Measurements from ENCODE around the gene POLK. TPM values are rescaled to one million over a fixed set of nuclear protein-coding genes. Genes with fewer than 3 reads are reported as not detected.

The POLK gene
- total and polyA plus RNA-seq, 2 donors (not counting 3 experiments of a cell fraction or from before 2014, with no cell fraction given), result 5.1 to 27.3 TPM

DNA sequence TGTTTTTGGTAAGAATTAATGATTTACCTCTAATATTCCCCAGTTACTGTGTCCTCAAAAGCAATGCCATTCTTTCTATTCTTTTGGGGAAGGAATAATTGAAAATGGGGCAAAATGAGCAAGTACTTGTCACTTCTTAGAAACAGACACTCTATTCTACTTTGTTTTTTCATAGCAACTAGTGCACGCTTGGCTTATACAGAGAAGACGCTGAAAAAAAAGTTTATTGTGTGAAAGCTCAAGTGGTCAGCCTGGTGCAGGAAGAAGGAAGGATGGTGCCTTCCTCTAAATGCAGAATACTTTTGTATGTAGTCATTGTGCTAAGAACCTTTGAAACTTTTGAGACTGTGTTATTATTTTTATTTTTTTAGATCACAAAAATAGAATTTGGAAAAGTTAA lies 129.1 kb downstream of the POLK start:
- Histone ChIP-seq H3K9me3 (replicated peaks; ENCODE audit: control insufficient read depth, insufficient read depth, low read length) (no peaks in the 10 kb centered on the region), H3K9ac (replicated peaks; ENCODE audit: extremely low read depth, insufficient read depth, low read length) (peak overlapping the region; percentile 80), H3K9me1 (replicated peaks; ENCODE audit: control insufficient read depth, extremely low read depth, insufficient read depth, low read length) (no peaks in the 10 kb centered on the region), H3K4me2 (ENCODE audit: insufficient read depth, low read length) (peak overlapping the region; percentile 99), H3K4me1 (ENCODE audit: control insufficient read depth, extremely low read depth, insufficient read depth, low read length) (peaks cover 18% of the 10 kb centered on the region), H3K36me3 (ENCODE audit: control insufficient read depth in 2 of 2, extremely low read depth in 1 of 2, insufficient read depth in 2 of 2, low read length in 2 of 2) (no peaks in the 10 kb centered on the region), H3K27ac (ENCODE audit: insufficient read depth, low read depth, low read length) (peak overlapping the region; percentile 98), H4K20me1 (replicated peaks; ENCODE audit: control insufficient read depth, extremely low read depth, insufficient read depth, low read length) (no peaks in the 10 kb centered on the region), H2AFZ (ENCODE audit: low read depth, low read length) (no peak overlapping the region), H3K4me3 (replicated peaks in 1 of 3; ENCODE audit: insufficient read depth in 1 of 3, low read depth in 1 of 3, low read length in 3 of 3) (peak overlapping the region in 1 of 3 experiments; percentile 38), H3K27me3 (ENCODE audit: control insufficient read depth in 2 of 2, insufficient read depth in 2 of 2, low read length in 2 of 2) (no peaks in the 10 kb centered on the region), H3K79me2 (ENCODE audit: control insufficient read depth, insufficient read depth, low read length) (no peaks in the 10 kb centered on the region)
- TF ChIP-seq, protein P1, sequence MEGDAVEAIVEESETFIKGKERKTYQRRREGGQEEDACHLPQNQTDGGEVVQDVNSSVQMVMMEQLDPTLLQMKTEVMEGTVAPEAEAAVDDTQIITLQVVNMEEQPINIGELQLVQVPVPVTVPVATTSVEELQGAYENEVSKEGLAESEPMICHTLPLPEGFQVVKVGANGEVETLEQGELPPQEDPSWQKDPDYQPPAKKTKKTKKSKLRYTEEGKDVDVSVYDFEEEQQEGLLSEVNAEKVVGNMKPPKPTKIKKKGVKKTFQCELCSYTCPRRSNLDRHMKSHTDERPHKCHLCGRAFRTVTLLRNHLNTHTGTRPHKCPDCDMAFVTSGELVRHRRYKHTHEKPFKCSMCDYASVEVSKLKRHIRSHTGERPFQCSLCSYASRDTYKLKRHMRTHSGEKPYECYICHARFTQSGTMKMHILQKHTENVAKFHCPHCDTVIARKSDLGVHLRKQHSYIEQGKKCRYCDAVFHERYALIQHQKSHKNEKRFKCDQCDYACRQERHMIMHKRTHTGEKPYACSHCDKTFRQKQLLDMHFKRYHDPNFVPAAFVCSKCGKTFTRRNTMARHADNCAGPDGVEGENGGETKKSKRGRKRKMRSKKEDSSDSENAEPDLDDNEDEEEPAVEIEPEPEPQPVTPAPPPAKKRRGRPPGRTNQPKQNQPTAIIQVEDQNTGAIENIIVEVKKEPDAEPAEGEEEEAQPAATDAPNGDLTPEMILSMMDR (IDR thresholded peaks at IDR 0.05; ENCODE audit: extremely low read depth in 1 of 2, insufficient read depth in 1 of 2, low read depth in 1 of 2, low read length in 2 of 2), result no peak
- TF ChIP-seq POLR2AphosphoS5 (IDR thresholded peaks at IDR 0.05; ENCODE audit: insufficient read depth, low read depth, low read length) (no peak), POLR2A (IDR thresholded peaks at IDR 0.05; ENCODE audit: low read depth, low read length) (no peak), EZH2 (IDR thresholded peaks at IDR 0.05; ENCODE audit: borderline replicate concordance, low read depth, low read length, severe bottlenecking) (no peak), MYC (IDR thresholded peaks at IDR 0.05; ENCODE audit: low read depth, low read length) (no peak), JUN (IDR thresholded peaks at IDR 0.05; ENCODE audit: borderline replicate concordance, insufficient read depth, insufficient read length, low read depth) (no peak)
- TF ChIP-seq, protein P2, sequence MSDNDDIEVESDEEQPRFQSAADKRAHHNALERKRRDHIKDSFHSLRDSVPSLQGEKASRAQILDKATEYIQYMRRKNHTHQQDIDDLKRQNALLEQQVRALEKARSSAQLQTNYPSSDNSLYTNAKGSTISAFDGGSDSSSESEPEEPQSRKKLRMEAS (IDR thresholded peaks at IDR 0.05; ENCODE audit: insufficient read depth, insufficient read length), result no peak
- intact Hi-C loops (cut with micrococcal nuclease), result loop anchor here (5.0 kb wide), 1 partner anchor 36 kb away; no protein-coding TSS in a partner anchor
- FAIRE-seq (no peak), DNase-seq (ENCODE audit: low read depth, low spot score) (peak; percentile 50)
- POLR2A ChIA-PET, result no interaction called here
- dilution Hi-C loops (cut with MboI; ENCODE audit: extremely low pct_ligation_motif_present, low sequenced_read_pairs), result no loop called here
- TSS peak; percentile 95 for BruUV-seq (replicated peaks)
- CTCF ChIA-PET, result interaction anchor here (1.1 kb wide), 1 partner anchor 17 kb away, joined by 3 read pairs; no protein-coding TSS in a partner anchor

All from endothelial cell of umbilical vein (primary cell).